K562 (cell line): Measurements from ENCODE around the gene AQP9. TPM values are rescaled to one million over a fixed set of nuclear protein-coding genes. Genes with fewer than 3 reads are reported as not detected.

Experiments used
- EWSR1 ChIP-seq: fragments of 450-650 bp; IDR thresholded peaks from 2 replicates; pipeline ENCODE4 v1.6.1; 2018; ENCODE audit warnings: borderline replicate concordance, mild to moderate bottlenecking, low read depth, moderate library complexity; ENCODE audit not compliant: partially characterized antibody
- HDAC6 ChIP-seq: IDR thresholded peaks from 2 replicates; pipeline ENCODE4 v1.6.1; 2012; ENCODE audit warnings: low read depth, mild to moderate bottlenecking, control low read depth, inconsistent platforms, low read length, moderate library complexity
- HSF4 ChIP-seq: fragments of 250-450 bp; sonication (Bioruptor Pico); IDR thresholded peaks from 2 replicates; pipeline ENCODE4 v2.1.2; 2022; ENCODE audit warnings: mild to moderate bottlenecking, moderate library complexity, borderline replicate concordance
- NCOR1 ChIP-seq: fragments of 450-650 bp; IDR thresholded peaks from 2 replicates; pipeline ENCODE4 v1.6.1; 2016; ENCODE audit warnings: mild to moderate bottlenecking, moderate library complexity
- PTRF ChIP-seq: fragments of 450-650 bp; IDR thresholded peaks from 2 replicates; pipeline ENCODE4 v1.6.1; 2016; ENCODE audit warnings: mild to moderate bottlenecking, missing genetic modification characterization, missing compliant biosample characterization
- SPI1 ChIP-seq: IDR thresholded peaks from 2 replicates; pipeline ENCODE4 v1.6.1; 2011; ENCODE audit warnings: low read depth, low read length, control low read depth, borderline replicate concordance
- STAT5A ChIP-seq: IDR thresholded peaks from 2 replicates; pipeline ENCODE4 v1.6.1; 2012; ENCODE audit warnings: low read length, inconsistent platforms, borderline replicate concordance
- ZNF717 ChIP-seq: fragments of 250-450 bp; sonication (Bioruptor Pico); IDR thresholded peaks from 2 replicates; pipeline ENCODE4 v1.5.0; 2021
- polyA plus RNA-seq, 8 experiments: library from polyadenylated mRNA; depleted of rRNA in 4 of 8; stranded (reverse) in 5 of 8; unstranded in 3 of 8; fragments of >200 nt; fragmentation: Nextera tagmentation in 2 of 8; fragmentation: Illumina TruSeq in 1 of 8; extraction: Ambion mirVana in 2 of 8; extraction: Trizol in 1 of 8; gene quantifications; 2 replicates each; pipeline versions ENCODE4 v1.2.1 to v1.2.3, GENCODE V29; 2011 to 2014; ENCODE audit warnings: inconsistent platforms in 1 of 8, missing spikeins in 1 of 8
- total RNA-seq, 7 experiments: library from RNA; depleted of rRNA in 6 of 7; stranded (reverse); fragments of >200 nt in 6 of 7; fragmentation: Illumina TruSeq in 2 of 7; extraction: Trizol in 2 of 7; gene quantifications; 2 replicates each; pipeline versions ENCODE4 v1.2.1 to v1.2.3, GENCODE V29; 2011 to 2021; ENCODE audit warnings: low replicate concordance in 1 of 7
- TF ChIP-seq, protein P1 (sequence below): fragments of 250-450 bp; sonication (Bioruptor Pico); IDR thresholded peaks from 2 replicates; pipeline ENCODE4 v1.4.0; 2020
- TF ChIP-seq, protein P2 (sequence below): sonication (generic); formaldehyde crosslinking; IDR thresholded peaks from 2 replicates; pipeline ENCODE4 v1.8.0; 2022; ENCODE audit warnings: mild to moderate bottlenecking, missing genetic modification reagents
- TF ChIP-seq, protein P3 (sequence below): fragments of 450-650 bp; IDR thresholded peaks from 2 replicates; pipeline ENCODE4 v1.6.1; 2017; ENCODE audit warnings: mild to moderate bottlenecking, moderate library complexity
- TF ChIP-seq, protein P4 (sequence below): fragments of 450-650 bp; formaldehyde crosslinking; IDR thresholded peaks from 2 replicates; pipeline ENCODE4 v1.4.0; 2020; ENCODE audit warnings: mild to moderate bottlenecking, moderate library complexity
- TF ChIP-seq, protein P5 (sequence below): fragments of 250-450 bp; sonication (Bioruptor Pico); IDR thresholded peaks from 2 replicates; pipeline ENCODE4 v1.8.0; 2021; ENCODE audit warnings: moderate library complexity, mild to moderate bottlenecking, inconsistent platforms
- TF ChIP-seq, protein P6 (sequence below), 2 experiments: fragments of 450-650 bp in 1 of 2; sonication (generic) in 1 of 2; formaldehyde crosslinking in 1 of 2; IDR thresholded peaks in 1 of 2; conservative IDR thresholded peaks in 1 of 2; 2 replicates each; pipeline versions ENCODE4 v1.6.1 to v1.8.1; 2016 to 2023; ENCODE audit warnings: mild to moderate bottlenecking in 2 of 2, moderate library complexity in 2 of 2, inconsistent platforms in 1 of 2, missing genetic modification reagents in 1 of 2

AQP9 gene
- total and polyA plus RNA-seq, 9 of the 15 experiments (the other 6 are each of a cell fraction or from before 2014, with no cell fraction given): 0.04 to 0.33 (median 0.07) TPM; not detected in 4

DNA sequence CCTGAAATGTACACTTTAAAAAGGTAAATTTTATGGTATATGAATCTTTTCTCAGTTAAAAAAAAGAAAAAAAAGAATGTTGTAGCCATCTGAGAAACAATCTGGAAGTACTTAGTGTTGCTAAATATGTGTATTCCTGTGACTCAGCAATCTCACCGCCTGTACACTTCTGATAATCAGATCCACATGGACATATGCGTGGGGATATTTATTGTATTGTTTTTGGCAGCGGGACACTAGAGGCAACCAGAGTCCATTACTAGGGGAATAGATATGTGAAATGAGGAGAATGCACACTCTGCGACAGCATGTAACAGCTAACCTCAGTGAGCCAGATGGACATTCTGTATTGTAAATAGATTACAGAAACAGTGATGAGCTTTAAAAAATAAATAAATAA is 65.4 kb downstream of the AQP9 start (continued):
- TF ChIP-seq, protein P1, sequence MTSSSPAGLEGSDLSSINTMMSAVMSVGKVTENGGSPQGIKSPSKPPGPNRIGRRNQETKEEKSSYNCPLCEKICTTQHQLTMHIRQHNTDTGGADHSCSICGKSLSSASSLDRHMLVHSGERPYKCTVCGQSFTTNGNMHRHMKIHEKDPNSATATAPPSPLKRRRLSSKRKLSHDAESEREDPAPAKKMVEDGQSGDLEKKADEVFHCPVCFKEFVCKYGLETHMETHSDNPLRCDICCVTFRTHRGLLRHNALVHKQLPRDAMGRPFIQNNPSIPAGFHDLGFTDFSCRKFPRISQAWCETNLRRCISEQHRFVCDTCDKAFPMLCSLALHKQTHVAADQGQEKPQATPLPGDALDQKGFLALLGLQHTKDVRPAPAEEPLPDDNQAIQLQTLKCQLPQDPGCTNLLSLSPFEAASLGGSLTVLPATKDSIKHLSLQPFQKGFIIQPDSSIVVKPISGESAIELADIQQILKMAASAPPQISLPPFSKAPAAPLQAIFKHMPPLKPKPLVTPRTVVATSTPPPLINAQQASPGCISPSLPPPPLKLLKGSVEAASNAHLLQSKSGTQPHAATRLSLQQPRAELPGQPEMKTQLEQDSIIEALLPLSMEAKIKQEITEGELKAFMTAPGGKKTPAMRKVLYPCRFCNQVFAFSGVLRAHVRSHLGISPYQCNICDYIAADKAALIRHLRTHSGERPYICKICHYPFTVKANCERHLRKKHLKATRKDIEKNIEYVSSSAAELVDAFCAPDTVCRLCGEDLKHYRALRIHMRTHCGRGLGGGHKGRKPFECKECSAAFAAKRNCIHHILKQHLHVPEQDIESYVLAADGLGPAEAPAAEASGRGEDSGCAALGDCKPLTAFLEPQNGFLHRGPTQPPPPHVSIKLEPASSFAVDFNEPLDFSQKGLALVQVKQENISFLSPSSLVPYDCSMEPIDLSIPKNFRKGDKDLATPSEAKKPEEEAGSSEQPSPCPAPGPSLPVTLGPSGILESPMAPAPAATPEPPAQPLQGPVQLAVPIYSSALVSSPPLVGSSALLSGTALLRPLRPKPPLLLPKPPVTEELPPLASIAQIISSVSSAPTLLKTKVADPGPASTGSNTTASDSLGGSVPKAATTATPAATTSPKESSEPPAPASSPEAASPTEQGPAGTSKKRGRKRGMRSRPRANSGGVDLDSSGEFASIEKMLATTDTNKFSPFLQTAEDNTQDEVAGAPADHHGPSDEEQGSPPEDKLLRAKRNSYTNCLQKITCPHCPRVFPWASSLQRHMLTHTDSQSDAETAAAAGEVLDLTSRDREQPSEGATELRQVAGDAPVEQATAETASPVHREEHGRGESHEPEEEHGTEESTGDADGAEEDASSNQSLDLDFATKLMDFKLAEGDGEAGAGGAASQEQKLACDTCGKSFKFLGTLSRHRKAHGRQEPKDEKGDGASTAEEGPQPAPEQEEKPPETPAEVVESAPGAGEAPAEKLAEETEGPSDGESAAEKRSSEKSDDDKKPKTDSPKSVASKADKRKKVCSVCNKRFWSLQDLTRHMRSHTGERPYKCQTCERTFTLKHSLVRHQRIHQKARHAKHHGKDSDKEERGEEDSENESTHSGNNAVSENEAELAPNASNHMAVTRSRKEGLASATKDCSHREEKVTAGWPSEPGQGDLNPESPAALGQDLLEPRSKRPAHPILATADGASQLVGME (CRISPR knock-in tag): no peak
- TF ChIP-seq, protein P2, sequence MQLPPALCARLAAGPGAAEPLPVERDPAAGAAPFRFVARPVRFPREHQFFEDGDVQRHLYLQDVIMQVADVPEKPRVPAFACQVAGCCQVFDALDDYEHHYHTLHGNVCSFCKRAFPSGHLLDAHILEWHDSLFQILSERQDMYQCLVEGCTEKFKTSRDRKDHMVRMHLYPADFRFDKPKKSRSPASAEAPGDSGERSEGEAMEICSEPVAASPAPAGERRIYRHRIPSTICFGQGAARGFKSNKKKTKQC (CRISPR knock-in tag): no peak
- TF ChIP-seq, protein P3, sequence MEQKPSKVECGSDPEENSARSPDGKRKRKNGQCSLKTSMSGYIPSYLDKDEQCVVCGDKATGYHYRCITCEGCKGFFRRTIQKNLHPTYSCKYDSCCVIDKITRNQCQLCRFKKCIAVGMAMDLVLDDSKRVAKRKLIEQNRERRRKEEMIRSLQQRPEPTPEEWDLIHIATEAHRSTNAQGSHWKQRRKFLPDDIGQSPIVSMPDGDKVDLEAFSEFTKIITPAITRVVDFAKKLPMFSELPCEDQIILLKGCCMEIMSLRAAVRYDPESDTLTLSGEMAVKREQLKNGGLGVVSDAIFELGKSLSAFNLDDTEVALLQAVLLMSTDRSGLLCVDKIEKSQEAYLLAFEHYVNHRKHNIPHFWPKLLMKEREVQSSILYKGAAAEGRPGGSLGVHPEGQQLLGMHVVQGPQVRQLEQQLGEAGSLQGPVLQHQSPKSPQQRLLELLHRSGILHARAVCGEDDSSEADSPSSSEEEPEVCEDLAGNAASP: no peak
- TF ChIP-seq EWSR1: no peak
- TF ChIP-seq HSF4 (CRISPR knock-in tag): no peak
- TF ChIP-seq, protein P4, sequence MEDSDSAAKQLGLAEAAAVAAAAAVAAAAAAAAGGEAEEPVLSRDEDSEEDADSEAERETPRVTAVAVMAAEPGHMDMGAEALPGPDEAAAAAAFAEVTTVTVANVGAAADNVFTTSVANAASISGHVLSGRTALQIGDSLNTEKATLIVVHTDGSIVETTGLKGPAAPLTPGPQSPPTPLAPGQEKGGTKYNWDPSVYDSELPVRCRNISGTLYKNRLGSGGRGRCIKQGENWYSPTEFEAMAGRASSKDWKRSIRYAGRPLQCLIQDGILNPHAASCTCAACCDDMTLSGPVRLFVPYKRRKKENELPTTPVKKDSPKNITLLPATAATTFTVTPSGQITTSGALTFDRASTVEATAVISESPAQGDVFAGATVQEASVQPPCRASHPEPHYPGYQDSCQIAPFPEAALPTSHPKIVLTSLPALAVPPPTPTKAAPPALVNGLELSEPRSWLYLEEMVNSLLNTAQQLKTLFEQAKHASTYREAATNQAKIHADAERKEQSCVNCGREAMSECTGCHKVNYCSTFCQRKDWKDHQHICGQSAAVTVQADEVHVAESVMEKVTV (CRISPR knock-in tag): no peak
- TF ChIP-seq, protein P5, sequence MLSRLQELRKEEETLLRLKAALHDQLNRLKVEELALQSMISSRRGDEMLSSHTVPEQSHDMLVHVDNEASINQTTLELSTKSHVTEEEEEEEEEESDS (CRISPR knock-in tag): no peak
- no peak for TF ChIP-seq HDAC6
- no peak for TF ChIP-seq SPI1
- TF ChIP-seq NCOR1: peak; percentile 89
- no peak for TF ChIP-seq PTRF (tag)
- peak; percentile 81 for TF ChIP-seq STAT5A
- TF ChIP-seq, protein P6, sequence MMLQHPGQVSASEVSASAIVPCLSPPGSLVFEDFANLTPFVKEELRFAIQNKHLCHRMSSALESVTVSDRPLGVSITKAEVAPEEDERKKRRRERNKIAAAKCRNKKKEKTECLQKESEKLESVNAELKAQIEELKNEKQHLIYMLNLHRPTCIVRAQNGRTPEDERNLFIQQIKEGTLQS (IDR thresholded peaks at IDR 0.05): peak; percentile 64
- TF ChIP-seq, protein P6 (CRISPR knock-in tag; conservative IDR thresholded peaks at IDR 0.05): no peak
- TF ChIP-seq ZNF717 (CRISPR knock-in tag): no peak
